ENCODE results near the gene TRPC1.

The TRPC1 gene

GRCh38 chr3:142778541-142778940 lies 54.7 kb downstream of the TRPC1 start:
- no peak overlapping the region for H2BK5ac ChIP-seq (ENCODE audit: low read depth, low read length, poor library complexity)
- H3K4me3 ChIP-seq (ENCODE audit: low read depth, low read length): no peak overlapping the region
- H3K36me3 ChIP-seq (ENCODE audit: control insufficient read depth in 1 of 2, insufficient read depth in 2 of 2, low read length in 2 of 2): no peaks in the 10 kb centered on the region
- no peak overlapping the region for H3K14ac ChIP-seq (ENCODE audit: low read length)
- no peak overlapping the region for H3K4me2 ChIP-seq (ENCODE audit: low read length)
- no CpG with 5 or more reads among the region's 2 CpGs for WGBS (ENCODE audit: extremely low coverage, insufficient coverage, insufficient read length)
- no peak overlapping the region for H2BK12ac ChIP-seq (ENCODE audit: low read length)
- no peak for DNase-seq
- H3K27ac ChIP-seq (ENCODE audit: low read depth, low read length): no peak overlapping the region
- H2AFZ ChIP-seq (ENCODE audit: insufficient read depth, low read length, poor library complexity): no peak overlapping the region
- H3K27me3 ChIP-seq (ENCODE audit: insufficient read depth, low read length): no peaks in the 10 kb centered on the region
- H3K4me1 ChIP-seq (ENCODE audit: control insufficient read depth in 1 of 2, insufficient read depth in 2 of 2, low read length in 2 of 2): no peaks in the 10 kb centered on the region
- H3K9me3 ChIP-seq (ENCODE audit: insufficient read depth, low read depth, low read length): no peaks in the 10 kb centered on the region
- H4K12ac ChIP-seq (ENCODE audit: low read depth, low read length): no peak overlapping the region
- no peak overlapping the region for H3K23ac ChIP-seq (ENCODE audit: low read length)
- H4K8ac ChIP-seq (ENCODE audit: low read depth, low read length): no peak overlapping the region
- no peak overlapping the region for H3K18ac ChIP-seq (ENCODE audit: low read length)
- no peak overlapping the region for H2AK5ac ChIP-seq (ENCODE audit: low read length)
- H2BK120ac ChIP-seq (ENCODE audit: insufficient read depth, low read length, poor library complexity): no peak overlapping the region
- no peaks in the 10 kb centered on the region for H3K79me2 ChIP-seq (ENCODE audit: control insufficient read depth, insufficient read depth, low read length, poor library complexity)
- no peaks in the 10 kb centered on the region for H3K79me1 ChIP-seq (ENCODE audit: low read length)
- no peak overlapping the region for H3K4ac ChIP-seq (ENCODE audit: low read depth, low read length)
- no peak overlapping the region for H4K91ac ChIP-seq (ENCODE audit: low read depth, low read length)
- H3K9ac ChIP-seq (ENCODE audit: low read length): no peak overlapping the region

- H3K18ac ChIP-seq (ENCODE audit: low read length): no peak overlapping the region
- H2AFZ ChIP-seq (ENCODE audit: insufficient read depth, low read length, poor library complexity): no peak overlapping the region
- no peaks in the 10 kb centered on the region for H3K9me3 ChIP-seq (ENCODE audit: insufficient read depth, low read depth, low read length)
- no peak overlapping the region for H4K8ac ChIP-seq (ENCODE audit: low read depth, low read length)
- H4K91ac ChIP-seq (ENCODE audit: low read depth, low read length): no peak overlapping the region
- no peak overlapping the region for H3K4me2 ChIP-seq (ENCODE audit: low read length)
- no peak overlapping the region for H2AK5ac ChIP-seq (ENCODE audit: low read length)
- H2BK12ac ChIP-seq (ENCODE audit: low read length): no peak overlapping the region
- H3K27me3 ChIP-seq (ENCODE audit: insufficient read depth, low read length): no peaks in the 10 kb centered on the region
- no peak overlapping the region for H3K27ac ChIP-seq (ENCODE audit: low read depth, low read length)
- no peak overlapping the region for H3K4me3 ChIP-seq (ENCODE audit: low read depth, low read length)
- H3K14ac ChIP-seq (ENCODE audit: low read length): no peak overlapping the region
- no peak overlapping the region for H4K12ac ChIP-seq (ENCODE audit: low read depth, low read length)
- H3K23ac ChIP-seq (ENCODE audit: low read length): no peak overlapping the region
- H3K79me2 ChIP-seq (ENCODE audit: control insufficient read depth, insufficient read depth, low read length, poor library complexity): no peaks in the 10 kb centered on the region
- H2BK5ac ChIP-seq (ENCODE audit: low read depth, low read length, poor library complexity): no peak overlapping the region
- H3K36me3 ChIP-seq (ENCODE audit: control insufficient read depth in 1 of 2, insufficient read depth in 2 of 2, low read length in 2 of 2): peaks cover 0 to under 1% of the 10 kb centered on the region in 2 experiments
- no peak overlapping the region for H2BK120ac ChIP-seq (ENCODE audit: insufficient read depth, low read length, poor library complexity)
- no peak for DNase-seq
- H3K9ac ChIP-seq (ENCODE audit: low read length): no peak overlapping the region
- no peak overlapping the region for H3K4ac ChIP-seq (ENCODE audit: low read depth, low read length)
- no peaks in the 10 kb centered on the region for H3K4me1 ChIP-seq (ENCODE audit: control insufficient read depth in 1 of 2, insufficient read depth in 2 of 2, low read length in 2 of 2)
- no peaks in the 10 kb centered on the region for H3K79me1 ChIP-seq (ENCODE audit: low read length)
These were observed 55.8 kb downstream of the TRPC1 start for GRCh38 chr3:142779591-142779990.

- H3K4ac ChIP-seq (ENCODE audit: low read depth, low read length): no peak overlapping the region
- H3K4me1 ChIP-seq (ENCODE audit: control insufficient read depth in 1 of 2, insufficient read depth in 2 of 2, low read length in 2 of 2): no peaks in the 10 kb centered on the region
- no peak overlapping the region for H4K91ac ChIP-seq (ENCODE audit: low read depth, low read length)
- no peak overlapping the region for H3K4me2 ChIP-seq (ENCODE audit: low read length)
- H3K14ac ChIP-seq (ENCODE audit: low read length): no peak overlapping the region
- no CpG with 5 or more reads among the region's 2 CpGs for WGBS (ENCODE audit: extremely low coverage, insufficient coverage, insufficient read length)
- no peaks in the 10 kb centered on the region for H3K9me3 ChIP-seq (ENCODE audit: insufficient read depth, low read depth, low read length)
- H2BK5ac ChIP-seq (ENCODE audit: low read depth, low read length, poor library complexity): no peak overlapping the region
- no peak overlapping the region for H2BK120ac ChIP-seq (ENCODE audit: insufficient read depth, low read length, poor library complexity)
- H3K79me2 ChIP-seq (ENCODE audit: control insufficient read depth, insufficient read depth, low read length, poor library complexity): no peaks in the 10 kb centered on the region
- no peak overlapping the region for H3K23ac ChIP-seq (ENCODE audit: low read length)
- no peak overlapping the region for H2AFZ ChIP-seq (ENCODE audit: insufficient read depth, low read length, poor library complexity)
- H3K18ac ChIP-seq (ENCODE audit: low read length): no peak overlapping the region
- H3K36me3 ChIP-seq (ENCODE audit: control insufficient read depth in 1 of 2, insufficient read depth in 2 of 2, low read length in 2 of 2): peaks cover 0 to 1% of the 10 kb centered on the region in 2 experiments
- no peaks in the 10 kb centered on the region for H3K27me3 ChIP-seq (ENCODE audit: insufficient read depth, low read length)
- no peak overlapping the region for H2BK12ac ChIP-seq (ENCODE audit: low read length)
- no peak overlapping the region for H3K27ac ChIP-seq (ENCODE audit: low read depth, low read length)
- no peak overlapping the region for H3K4me3 ChIP-seq (ENCODE audit: low read depth, low read length)
- no peak for DNase-seq
- H2AK5ac ChIP-seq (ENCODE audit: low read length): no peak overlapping the region
- no peak overlapping the region for H4K8ac ChIP-seq (ENCODE audit: low read depth, low read length)
- H3K9ac ChIP-seq (ENCODE audit: low read length): no peak overlapping the region
- H3K79me1 ChIP-seq (ENCODE audit: low read length): no peaks in the 10 kb centered on the region
- H4K12ac ChIP-seq (ENCODE audit: low read depth, low read length): no peak overlapping the region
These were observed 58.8 kb downstream of the TRPC1 start for GRCh38 chr3:142782616-142783015.

- Histone ChIP-seq H3K4ac (ENCODE audit: low read depth, low read length) (no peak overlapping the region), H2AK5ac (ENCODE audit: low read length) (no peak overlapping the region), H2BK12ac (ENCODE audit: low read length) (no peak overlapping the region), H3K4me3 (ENCODE audit: low read depth, low read length) (no peak overlapping the region), H4K12ac (ENCODE audit: low read depth, low read length) (no peak overlapping the region), H3K27me3 (ENCODE audit: insufficient read depth, low read length) (no peaks in the 10 kb centered on the region), H3K9ac (ENCODE audit: low read length) (no peak overlapping the region), H3K9me3 (ENCODE audit: insufficient read depth, low read depth, low read length) (no peaks in the 10 kb centered on the region), H3K79me2 (ENCODE audit: control insufficient read depth, insufficient read depth, low read length, poor library complexity) (no peaks in the 10 kb centered on the region), H2BK5ac (ENCODE audit: low read depth, low read length, poor library complexity) (no peak overlapping the region), H2AFZ (ENCODE audit: insufficient read depth, low read length, poor library complexity) (no peak overlapping the region), H4K91ac (ENCODE audit: low read depth, low read length) (no peak overlapping the region), H3K79me1 (ENCODE audit: low read length) (no peaks in the 10 kb centered on the region), H3K18ac (ENCODE audit: low read length) (no peak overlapping the region), H4K8ac (ENCODE audit: low read depth, low read length) (no peak overlapping the region), H3K36me3 (ENCODE audit: control insufficient read depth in 1 of 2, insufficient read depth in 2 of 2, low read length in 2 of 2) (peaks cover 0 to 1% of the 10 kb centered on the region in 2 experiments), H3K4me1 (ENCODE audit: control insufficient read depth in 1 of 2, insufficient read depth in 2 of 2, low read length in 2 of 2) (no peaks in the 10 kb centered on the region), H3K14ac (ENCODE audit: low read length) (no peak overlapping the region), H3K4me2 (ENCODE audit: low read length) (no peak overlapping the region), H2BK120ac (ENCODE audit: insufficient read depth, low read length, poor library complexity) (no peak overlapping the region), H3K23ac (ENCODE audit: low read length) (no peak overlapping the region), H3K27ac (ENCODE audit: low read depth, low read length) (no peak overlapping the region)
- no CpG with 5 or more reads among the region's 1 CpG for WGBS (ENCODE audit: extremely low coverage, insufficient coverage, insufficient read length)
- DNase-seq: no peak
These were observed 60.4 kb downstream of the TRPC1 start for GRCh38 chr3:142784228-142784627.
